WTC11 (cell line): ENCODE results near the gene SLC39A7. TPM values are rescaled to one million over a fixed set of nuclear protein-coding genes. Genes with fewer than 3 reads are reported as not detected.

Experiments used
- ATAC-seq: fragments of 200-7000 bp; cut with Tn5 transposase; 2 replicates; pipeline ENCODE4 v1.10.0; 2021; ENCODE audit warnings: mild to moderate bottlenecking, moderate library complexity
- CTCF ChIA-PET: fragments of 300-600 bp; sonication (Branson Sonifier 250); formaldehyde crosslinking; loops from one replicate; lab custom pipeline; 2021; ENCODE audit warnings: antibody characterized with exemption; lab: Charles Lee
- POLR2A ChIA-PET: fragments of 350-600 bp; sonication (Branson Sonifier 250); formaldehyde crosslinking; loops from one replicate; lab custom pipeline; 2021; ENCODE audit warnings: antibody characterized with exemption; lab: Charles Lee
- DNase-seq: peaks from one replicate; pipeline ENCODE4 v3.0.0; 2021; ENCODE audit warnings: low spot score
- H3K27ac Mint-ChIP-seq: 2 replicates; pipeline ENCODE4 v1.8.0; 2021; ENCODE audit warnings: mixed read lengths
- H3K27me3 Mint-ChIP-seq: 2 replicates; pipeline ENCODE4 v1.8.0; 2021; ENCODE audit warnings: low read depth, mild to moderate bottlenecking, moderate library complexity, mixed read lengths
- H3K36me3 Mint-ChIP-seq: 2 replicates; pipeline ENCODE4 v1.8.0; 2021; ENCODE audit warnings: mixed read lengths
- H3K4me1 Mint-ChIP-seq: 2 replicates; pipeline ENCODE4 v1.8.0; 2022; ENCODE audit warnings: mixed read lengths
- H3K4me3 Mint-ChIP-seq: 2 replicates; pipeline ENCODE4 v1.8.0; 2021; ENCODE audit warnings: mild to moderate bottlenecking, moderate library complexity, mixed read lengths
- H3K9me3 Mint-ChIP-seq: 2 replicates; pipeline ENCODE4 v1.8.0; 2021; ENCODE audit warnings: mixed read lengths
- CBFB ChIP-seq: sonication (generic); formaldehyde crosslinking; IDR thresholded peaks from 2 replicates; pipeline ENCODE4 v1.8.1; 2022; ENCODE audit warnings: mild to moderate bottlenecking, low read depth, missing genetic modification reagents
- CREB1 ChIP-seq: sonication (generic); formaldehyde crosslinking; IDR thresholded peaks from 2 replicates; pipeline ENCODE4 v1.8.0; 2023; ENCODE audit warnings: mild to moderate bottlenecking, missing genetic modification reagents
- FOXP1 ChIP-seq: sonication (generic); formaldehyde crosslinking; IDR thresholded peaks from 2 replicates; pipeline ENCODE4 v1.8.0; 2022; ENCODE audit warnings: missing genetic modification reagents, mild to moderate bottlenecking, moderate library complexity, borderline replicate concordance
- GTF2I ChIP-seq: fragments of 250-450 bp; sonication (Bioruptor Pico); conservative IDR thresholded peaks from 2 replicates; pipeline ENCODE4 v1.4.0; 2021; ENCODE audit warnings: mild to moderate bottlenecking
- HMGA2 ChIP-seq: fragments of 250-450 bp; sonication (Bioruptor Pico); IDR thresholded peaks from 2 replicates; pipeline ENCODE4 v1.4.0; 2021; ENCODE audit warnings: mild to moderate bottlenecking, moderate library complexity
- JAZF1 ChIP-seq: fragments of 250-450 bp; sonication (Bioruptor Pico); IDR thresholded peaks from 2 replicates; pipeline ENCODE4 v1.9.0; 2021; ENCODE audit warnings: moderate library complexity, mild to moderate bottlenecking, inconsistent platforms
- KAT7 ChIP-seq: sonication (generic); formaldehyde crosslinking; IDR thresholded peaks from 2 replicates; pipeline ENCODE4 v1.8.1; 2023; ENCODE audit warnings: missing genetic modification reagents, mild to moderate bottlenecking, borderline replicate concordance
- MXD4 ChIP-seq: fragments of 250-450 bp; sonication (Bioruptor Pico); IDR thresholded peaks from 2 replicates; pipeline ENCODE4 v1.8.0; 2021; ENCODE audit warnings: mild to moderate bottlenecking, moderate library complexity, borderline replicate concordance
- MYBL2 ChIP-seq: sonication (generic); formaldehyde crosslinking; IDR thresholded peaks from 2 replicates; pipeline ENCODE4 v1.8.1; 2023; ENCODE audit warnings: mild to moderate bottlenecking, moderate library complexity, missing genetic modification reagents
- SOX15 ChIP-seq: fragments of 250-450 bp; sonication (Bioruptor Pico); IDR thresholded peaks from 2 replicates; pipeline ENCODE4 v1.9.0; 2021; ENCODE audit warnings: mild to moderate bottlenecking
- ZBTB21 ChIP-seq: sonication (generic); formaldehyde crosslinking; IDR thresholded peaks from 2 replicates; pipeline ENCODE4 v1.8.1; 2023; ENCODE audit warnings: mild to moderate bottlenecking, missing genetic modification reagents, borderline replicate concordance
- ZNF423 ChIP-seq: fragments of 250-450 bp; sonication (Bioruptor Pico); IDR thresholded peaks from 2 replicates; pipeline ENCODE4 v2.1.2; 2022; ENCODE audit warnings: mild to moderate bottlenecking, moderate library complexity
- total RNA-seq: library from RNA; stranded (reverse); gene quantifications from 3 replicates; pipeline ENCODE4 v1.2.3, GENCODE V29; 2021
- TF ChIP-seq, protein P1 (sequence below): sonication (generic); formaldehyde crosslinking; IDR thresholded peaks from 2 replicates; pipeline ENCODE4 v1.8.0; 2022; ENCODE audit warnings: mild to moderate bottlenecking, missing genetic modification reagents
- TF ChIP-seq, protein P2 (sequence below): fragments of 250-450 bp; sonication (Bioruptor Pico); conservative IDR thresholded peaks from 2 replicates; pipeline ENCODE4 v1.9.0; 2021; ENCODE audit warnings: mild to moderate bottlenecking
- TF ChIP-seq, protein P3 (sequence below): sonication (generic); formaldehyde crosslinking; IDR thresholded peaks from 2 replicates; pipeline ENCODE4 v1.8.0; 2023; ENCODE audit warnings: mild to moderate bottlenecking, missing genetic modification reagents
- TF ChIP-seq, protein P4 (sequence below): sonication (generic); formaldehyde crosslinking; IDR thresholded peaks from 2 replicates; pipeline ENCODE4 v1.8.1; 2022; ENCODE audit warnings: missing genetic modification reagents, borderline replicate concordance
- TF ChIP-seq, protein P5 (sequence below): sonication (generic); formaldehyde crosslinking; IDR thresholded peaks from 2 replicates; pipeline ENCODE4 v1.8.0; 2022; ENCODE audit warnings: missing genetic modification reagents
- TF ChIP-seq, protein P6 (sequence below): sonication (generic); formaldehyde crosslinking; IDR thresholded peaks from 2 replicates; pipeline ENCODE4 v1.8.0; 2023; ENCODE audit warnings: missing genetic modification reagents, mild to moderate bottlenecking, borderline replicate concordance

SLC39A7 gene
- total RNA-seq, 1 experiment from 2014 or later: 163 TPM

DNA sequence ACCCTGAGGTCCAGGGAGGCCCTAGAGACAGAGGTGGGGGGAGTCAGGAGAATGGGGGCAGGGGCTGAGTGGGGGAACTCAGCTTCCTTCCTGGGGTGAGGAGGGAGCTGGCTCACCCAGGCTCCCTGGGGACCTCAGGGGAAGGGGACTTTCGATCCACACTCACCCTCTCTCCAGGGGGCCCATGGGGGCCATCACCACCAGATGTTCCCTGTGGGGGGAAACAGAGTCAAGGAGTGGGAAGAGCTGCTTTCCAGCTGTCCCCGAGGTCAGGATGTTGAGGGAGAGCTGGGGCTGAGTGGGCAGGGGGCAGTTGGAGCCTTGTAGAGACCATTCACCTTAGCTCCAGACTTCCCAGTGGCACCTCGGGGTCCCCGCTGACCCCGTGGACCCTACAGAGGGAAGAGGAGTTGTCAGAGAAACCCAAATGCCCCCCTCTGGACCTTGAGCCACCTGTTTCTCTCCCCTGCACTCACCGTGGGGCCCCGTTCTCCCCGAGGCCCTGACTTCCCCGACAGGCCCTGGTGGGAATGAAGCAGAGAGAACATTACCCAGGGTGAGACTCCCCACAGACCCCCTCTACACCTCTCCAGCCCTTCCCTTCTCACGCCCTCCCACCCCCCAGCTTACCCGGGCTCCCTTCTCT is 27.0 kb upstream of the SLC39A7 start:
- Mint-ChIP-seq H3K27ac (no peak overlapping the region), H3K36me3 (no peaks in the 10 kb centered on the region), H3K9me3 (no peaks in the 10 kb centered on the region), H3K4me3 (no peak overlapping the region), H3K4me1 (0 out of 2 replicates have a peak, but pooled peaks cover 3% of the 10 kb centered on the region)
- ChIA-PET POLR2A (no interaction called here), CTCF (interaction anchor here (0.8 to 3.5 kb wide), 14 partner anchors 12 to 240 kb away, joined by 3 to 55 read pairs (median 8); no protein-coding TSS in a partner anchor)
- no peak for DNase-seq
- ATAC-seq: no peak
- TF ChIP-seq, protein P1, sequence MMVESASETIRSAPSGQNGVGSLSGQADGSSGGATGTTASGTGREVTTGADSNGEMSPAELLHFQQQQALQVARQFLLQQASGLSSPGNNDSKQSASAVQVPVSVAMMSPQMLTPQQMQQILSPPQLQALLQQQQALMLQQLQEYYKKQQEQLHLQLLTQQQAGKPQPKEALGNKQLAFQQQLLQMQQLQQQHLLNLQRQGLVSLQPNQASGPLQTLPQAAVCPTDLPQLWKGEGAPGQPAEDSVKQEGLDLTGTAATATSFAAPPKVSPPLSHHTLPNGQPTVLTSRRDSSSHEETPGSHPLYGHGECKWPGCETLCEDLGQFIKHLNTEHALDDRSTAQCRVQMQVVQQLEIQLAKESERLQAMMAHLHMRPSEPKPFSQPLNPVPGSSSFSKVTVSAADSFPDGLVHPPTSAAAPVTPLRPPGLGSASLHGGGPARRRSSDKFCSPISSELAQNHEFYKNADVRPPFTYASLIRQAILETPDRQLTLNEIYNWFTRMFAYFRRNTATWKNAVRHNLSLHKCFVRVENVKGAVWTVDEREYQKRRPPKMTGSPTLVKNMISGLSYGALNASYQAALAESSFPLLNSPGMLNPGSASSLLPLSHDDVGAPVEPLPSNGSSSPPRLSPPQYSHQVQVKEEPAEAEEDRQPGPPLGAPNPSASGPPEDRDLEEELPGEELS (CRISPR knock-in tag): no peak
- TF ChIP-seq, protein P2, sequence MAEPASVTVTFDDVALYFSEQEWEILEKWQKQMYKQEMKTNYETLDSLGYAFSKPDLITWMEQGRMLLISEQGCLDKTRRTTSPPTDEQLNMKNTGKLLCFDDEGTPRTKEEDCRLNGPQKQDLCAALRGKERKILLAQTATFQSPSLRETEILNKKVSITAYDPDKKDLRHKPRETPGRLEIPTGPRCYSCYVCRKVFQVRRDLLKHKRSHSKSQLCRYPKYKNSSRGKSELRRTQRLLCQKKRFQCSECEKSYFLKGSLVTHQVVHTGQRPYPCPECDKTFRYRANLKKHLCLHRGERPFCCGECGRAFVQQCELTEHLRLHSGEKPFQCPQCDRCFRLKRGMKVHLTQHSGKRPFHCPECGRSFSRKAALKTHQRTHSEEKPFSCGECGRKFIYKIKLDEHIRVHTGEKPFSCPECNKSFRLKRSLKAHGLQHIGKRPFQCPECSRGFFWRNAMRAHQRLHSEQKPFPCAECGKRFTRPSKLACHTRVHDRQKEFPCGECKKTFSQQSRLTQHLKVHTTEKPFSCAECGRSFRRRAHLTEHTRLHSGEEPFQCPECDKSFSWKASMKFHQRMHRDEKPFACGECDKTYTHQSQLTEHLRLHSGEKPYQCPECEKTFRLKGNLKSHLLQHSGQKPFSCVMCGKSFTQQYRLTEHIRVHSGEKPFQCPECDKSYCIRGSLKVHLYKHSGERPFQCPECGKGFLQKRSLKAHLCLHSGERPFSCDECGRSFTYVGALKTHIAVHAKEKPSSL (CRISPR knock-in tag): no peak
- no peak for TF ChIP-seq ZNF423 (CRISPR knock-in tag)
- no peak for TF ChIP-seq MYBL2 (CRISPR knock-in tag)
- no peak for TF ChIP-seq GTF2I (CRISPR knock-in tag)
- TF ChIP-seq CREB1: no peak
- TF ChIP-seq FOXP1 (CRISPR knock-in tag): no peak
- no peak for TF ChIP-seq MXD4 (CRISPR knock-in tag)
- TF ChIP-seq, protein P3, sequence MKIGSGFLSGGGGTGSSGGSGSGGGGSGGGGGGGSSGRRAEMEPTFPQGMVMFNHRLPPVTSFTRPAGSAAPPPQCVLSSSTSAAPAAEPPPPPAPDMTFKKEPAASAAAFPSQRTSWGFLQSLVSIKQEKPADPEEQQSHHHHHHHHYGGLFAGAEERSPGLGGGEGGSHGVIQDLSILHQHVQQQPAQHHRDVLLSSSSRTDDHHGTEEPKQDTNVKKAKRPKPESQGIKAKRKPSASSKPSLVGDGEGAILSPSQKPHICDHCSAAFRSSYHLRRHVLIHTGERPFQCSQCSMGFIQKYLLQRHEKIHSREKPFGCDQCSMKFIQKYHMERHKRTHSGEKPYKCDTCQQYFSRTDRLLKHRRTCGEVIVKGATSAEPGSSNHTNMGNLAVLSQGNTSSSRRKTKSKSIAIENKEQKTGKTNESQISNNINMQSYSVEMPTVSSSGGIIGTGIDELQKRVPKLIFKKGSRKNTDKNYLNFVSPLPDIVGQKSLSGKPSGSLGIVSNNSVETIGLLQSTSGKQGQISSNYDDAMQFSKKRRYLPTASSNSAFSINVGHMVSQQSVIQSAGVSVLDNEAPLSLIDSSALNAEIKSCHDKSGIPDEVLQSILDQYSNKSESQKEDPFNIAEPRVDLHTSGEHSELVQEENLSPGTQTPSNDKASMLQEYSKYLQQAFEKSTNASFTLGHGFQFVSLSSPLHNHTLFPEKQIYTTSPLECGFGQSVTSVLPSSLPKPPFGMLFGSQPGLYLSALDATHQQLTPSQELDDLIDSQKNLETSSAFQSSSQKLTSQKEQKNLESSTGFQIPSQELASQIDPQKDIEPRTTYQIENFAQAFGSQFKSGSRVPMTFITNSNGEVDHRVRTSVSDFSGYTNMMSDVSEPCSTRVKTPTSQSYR (CRISPR knock-in tag): no peak
- TF ChIP-seq KAT7: no peak
- TF ChIP-seq CBFB (CRISPR knock-in tag): no peak
- TF ChIP-seq, protein P4, sequence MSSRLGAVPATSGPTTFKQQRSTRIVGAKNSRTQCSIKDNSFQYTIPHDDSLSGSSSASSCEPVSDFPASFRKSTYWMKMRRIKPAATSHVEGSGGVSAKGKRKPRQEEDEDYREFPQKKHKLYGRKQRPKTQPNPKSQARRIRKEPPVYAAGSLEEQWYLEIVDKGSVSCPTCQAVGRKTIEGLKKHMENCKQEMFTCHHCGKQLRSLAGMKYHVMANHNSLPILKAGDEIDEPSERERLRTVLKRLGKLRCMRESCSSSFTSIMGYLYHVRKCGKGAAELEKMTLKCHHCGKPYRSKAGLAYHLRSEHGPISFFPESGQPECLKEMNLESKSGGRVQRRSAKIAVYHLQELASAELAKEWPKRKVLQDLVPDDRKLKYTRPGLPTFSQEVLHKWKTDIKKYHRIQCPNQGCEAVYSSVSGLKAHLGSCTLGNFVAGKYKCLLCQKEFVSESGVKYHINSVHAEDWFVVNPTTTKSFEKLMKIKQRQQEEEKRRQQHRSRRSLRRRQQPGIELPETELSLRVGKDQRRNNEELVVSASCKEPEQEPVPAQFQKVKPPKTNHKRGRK (CRISPR knock-in tag): no peak
- no peak for TF ChIP-seq SOX15 (CRISPR knock-in tag)
- no peak for TF ChIP-seq JAZF1 (CRISPR knock-in tag)
- TF ChIP-seq HMGA2: no peak
- TF ChIP-seq, protein P5, sequence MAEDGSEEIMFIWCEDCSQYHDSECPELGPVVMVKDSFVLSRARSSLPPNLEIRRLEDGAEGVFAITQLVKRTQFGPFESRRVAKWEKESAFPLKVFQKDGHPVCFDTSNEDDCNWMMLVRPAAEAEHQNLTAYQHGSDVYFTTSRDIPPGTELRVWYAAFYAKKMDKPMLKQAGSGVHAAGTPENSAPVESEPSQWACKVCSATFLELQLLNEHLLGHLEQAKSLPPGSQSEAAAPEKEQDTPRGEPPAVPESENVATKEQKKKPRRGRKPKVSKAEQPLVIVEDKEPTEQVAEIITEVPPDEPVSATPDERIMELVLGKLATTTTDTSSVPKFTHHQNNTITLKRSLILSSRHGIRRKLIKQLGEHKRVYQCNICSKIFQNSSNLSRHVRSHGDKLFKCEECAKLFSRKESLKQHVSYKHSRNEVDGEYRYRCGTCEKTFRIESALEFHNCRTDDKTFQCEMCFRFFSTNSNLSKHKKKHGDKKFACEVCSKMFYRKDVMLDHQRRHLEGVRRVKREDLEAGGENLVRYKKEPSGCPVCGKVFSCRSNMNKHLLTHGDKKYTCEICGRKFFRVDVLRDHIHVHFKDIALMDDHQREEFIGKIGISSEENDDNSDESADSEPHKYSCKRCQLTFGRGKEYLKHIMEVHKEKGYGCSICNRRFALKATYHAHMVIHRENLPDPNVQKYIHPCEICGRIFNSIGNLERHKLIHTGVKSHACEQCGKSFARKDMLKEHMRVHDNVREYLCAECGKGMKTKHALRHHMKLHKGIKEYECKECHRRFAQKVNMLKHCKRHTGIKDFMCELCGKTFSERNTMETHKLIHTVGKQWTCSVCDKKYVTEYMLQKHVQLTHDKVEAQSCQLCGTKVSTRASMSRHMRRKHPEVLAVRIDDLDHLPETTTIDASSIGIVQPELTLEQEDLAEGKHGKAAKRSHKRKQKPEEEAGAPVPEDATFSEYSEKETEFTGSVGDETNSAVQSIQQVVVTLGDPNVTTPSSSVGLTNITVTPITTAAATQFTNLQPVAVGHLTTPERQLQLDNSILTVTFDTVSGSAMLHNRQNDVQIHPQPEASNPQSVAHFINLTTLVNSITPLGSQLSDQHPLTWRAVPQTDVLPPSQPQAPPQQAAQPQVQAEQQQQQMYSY (CRISPR knock-in tag): no peak
- no peak for TF ChIP-seq ZBTB21 (CRISPR knock-in tag)
- TF ChIP-seq, protein P6, sequence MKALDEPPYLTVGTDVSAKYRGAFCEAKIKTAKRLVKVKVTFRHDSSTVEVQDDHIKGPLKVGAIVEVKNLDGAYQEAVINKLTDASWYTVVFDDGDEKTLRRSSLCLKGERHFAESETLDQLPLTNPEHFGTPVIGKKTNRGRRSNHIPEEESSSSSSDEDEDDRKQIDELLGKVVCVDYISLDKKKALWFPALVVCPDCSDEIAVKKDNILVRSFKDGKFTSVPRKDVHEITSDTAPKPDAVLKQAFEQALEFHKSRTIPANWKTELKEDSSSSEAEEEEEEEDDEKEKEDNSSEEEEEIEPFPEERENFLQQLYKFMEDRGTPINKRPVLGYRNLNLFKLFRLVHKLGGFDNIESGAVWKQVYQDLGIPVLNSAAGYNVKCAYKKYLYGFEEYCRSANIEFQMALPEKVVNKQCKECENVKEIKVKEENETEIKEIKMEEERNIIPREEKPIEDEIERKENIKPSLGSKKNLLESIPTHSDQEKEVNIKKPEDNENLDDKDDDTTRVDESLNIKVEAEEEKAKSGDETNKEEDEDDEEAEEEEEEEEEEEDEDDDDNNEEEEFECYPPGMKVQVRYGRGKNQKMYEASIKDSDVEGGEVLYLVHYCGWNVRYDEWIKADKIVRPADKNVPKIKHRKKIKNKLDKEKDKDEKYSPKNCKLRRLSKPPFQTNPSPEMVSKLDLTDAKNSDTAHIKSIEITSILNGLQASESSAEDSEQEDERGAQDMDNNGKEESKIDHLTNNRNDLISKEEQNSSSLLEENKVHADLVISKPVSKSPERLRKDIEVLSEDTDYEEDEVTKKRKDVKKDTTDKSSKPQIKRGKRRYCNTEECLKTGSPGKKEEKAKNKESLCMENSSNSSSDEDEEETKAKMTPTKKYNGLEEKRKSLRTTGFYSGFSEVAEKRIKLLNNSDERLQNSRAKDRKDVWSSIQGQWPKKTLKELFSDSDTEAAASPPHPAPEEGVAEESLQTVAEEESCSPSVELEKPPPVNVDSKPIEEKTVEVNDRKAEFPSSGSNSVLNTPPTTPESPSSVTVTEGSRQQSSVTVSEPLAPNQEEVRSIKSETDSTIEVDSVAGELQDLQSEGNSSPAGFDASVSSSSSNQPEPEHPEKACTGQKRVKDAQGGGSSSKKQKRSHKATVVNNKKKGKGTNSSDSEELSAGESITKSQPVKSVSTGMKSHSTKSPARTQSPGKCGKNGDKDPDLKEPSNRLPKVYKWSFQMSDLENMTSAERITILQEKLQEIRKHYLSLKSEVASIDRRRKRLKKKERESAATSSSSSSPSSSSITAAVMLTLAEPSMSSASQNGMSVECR (CRISPR knock-in tag): no peak
- TF ChIP-seq, all 79 proteins: peak for 0
- H3K27me3 Mint-ChIP-seq: peaks cover 7% of the 10 kb centered on the region; the same call in 1 of the 2 replicates
